RPMI8226 (cell line): Measurements from ENCODE around the gene EMCN.
"Not testable (repeated sequence)": the region's sequence is repeated elsewhere in the genome, so short reads cannot be mapped to it uniquely, and the experiment has no call there.

Source experiments
- DNase-seq: peaks from one replicate; pipeline ENCODE4 v3.0.0-alpha.2; 2015

The EMCN gene

GRCh38 chr4:100517864-100518341 is at the start of gene EMCN:
EMCN (minus strand) TSS chr4:100518022; CDS start chr4:100517914, 108 bp downstream.
- no peak for DNase-seq

- DNase-seq, result no peak
These were observed 48.6 kb upstream of the EMCN start for GRCh38 chr4:100566396-100566795.

- DNase-seq, result no peak
These were observed 39.5 kb upstream of the EMCN start for GRCh38 chr4:100557306-100557705.

- no peak for DNase-seq
These were observed 38.0 kb upstream of the EMCN start for GRCh38 chr4:100555611-100556337.

GRCh38 chr4:100548200-100548560 is 30.4 kb upstream of the EMCN start:
- no peak for DNase-seq

GRCh38 chr4:100547541-100548199 is 29.8 kb upstream of the EMCN start:
- DNase-seq, result no peak

GRCh38 chr4:100545427-100545826 is 27.6 kb upstream of the EMCN start:
- DNase-seq, result no peak

- no peak for DNase-seq
These were observed 22.3 kb upstream of the EMCN start for GRCh38 chr4:100540131-100540530.

GRCh38 chr4:100539706-100540105 is 21.9 kb upstream of the EMCN start:
- no peak for DNase-seq

GRCh38 chr4:100533741-100534140 is 15.9 kb upstream of the EMCN start:
- DNase-seq, result no peak

GRCh38 chr4:100530161-100530560 is 12.3 kb upstream of the EMCN start:
- not testable (repeated sequence) for DNase-seq

- no peak for DNase-seq
These were observed 7.9 kb upstream of the EMCN start for GRCh38 chr4:100525686-100526085.

- no peak for DNase-seq
These were observed 1.4 kb upstream of the EMCN start for GRCh38 chr4:100519205-100519604.

GRCh38 chr4:100516225-100516624 is 1.6 kb downstream of the EMCN start:
- DNase-seq, result no peak

GRCh38 chr4:100511896-100512295 is 5.9 kb downstream of the EMCN start:
- DNase-seq, result no peak

GRCh38 chr4:100510551-100510950 is 7.3 kb downstream of the EMCN start:
- no peak for DNase-seq

- no peak for DNase-seq
These were observed 8.4 kb downstream of the EMCN start for GRCh38 chr4:100509386-100509785.

GRCh38 chr4:100508691-100509090 is 9.1 kb downstream of the EMCN start:
- no peak for DNase-seq

- DNase-seq, result no peak
These were observed 13.5 kb downstream of the EMCN start for GRCh38 chr4:100504086-100504874.

- DNase-seq, result no peak
These were observed 20.0 kb downstream of the EMCN start for GRCh38 chr4:100497791-100498190.

GRCh38 chr4:100495074-100495473 is 22.7 kb downstream of the EMCN start:
- no peak for DNase-seq

GRCh38 chr4:100494166-100494565 is 23.7 kb downstream of the EMCN start:
- DNase-seq, result no peak

- DNase-seq, result no peak
These were observed 24.1 kb downstream of the EMCN start for GRCh38 chr4:100493756-100494155.

GRCh38 chr4:100492129-100492528 is 25.7 kb downstream of the EMCN start:
- DNase-seq, result no peak
